Stimulated activated effector memory CD8-positive, alpha-beta T cell treated with anti-CD3 and anti-CD28 coated beads, Interleukin-12 subunit alpha, Interleukin-12 subunit beta, amount 100 ng/mL, for 72 hours (primary cell): ENCODE measurements around the gene SYT13.
"Not testable (repeated sequence)": the region's sequence is repeated elsewhere in the genome, so short reads cannot be mapped to it uniquely, and the experiment has no call there.

ENCODE experiments used
- ATAC-seq: fragments of 150-1000 bp; cut with Tn5 transposase; 2 replicates; pipeline ENCODE4 v1.10.0; 2021
- DNase-seq, 2 donors: peaks; one replicate each; pipeline ENCODE4 v3.0.0; 2021 to 2022; ENCODE audit warnings: low spot score in 2 of 2
- H3K27ac Mint-ChIP-seq: one replicate; pipeline ENCODE4 v1.8.0; 2022; ENCODE audit warnings: mild to moderate bottlenecking, mixed read lengths
- H3K36me3 Mint-ChIP-seq: one replicate; pipeline ENCODE4 v1.8.0; 2022; ENCODE audit warnings: mild to moderate bottlenecking, mixed read lengths
- H3K4me1 Mint-ChIP-seq: one replicate; pipeline ENCODE4 v1.8.0; 2022; ENCODE audit warnings: mixed read lengths
- H3K4me3 Mint-ChIP-seq: one replicate; pipeline ENCODE4 v1.8.0; 2022; ENCODE audit warnings: mild to moderate bottlenecking, mixed read lengths
- H3K9me3 Mint-ChIP-seq: one replicate; pipeline ENCODE4 v1.8.0; 2022; ENCODE audit warnings: mixed read lengths

The SYT13 gene

GRCh38 chr11:45293566-45294192, 7.5 kb upstream of the SYT13 start:
- H3K27ac Mint-ChIP-seq, H3K4me3 Mint-ChIP-seq, H3K9me3 Mint-ChIP-seq, H3K4me1 Mint-ChIP-seq, H3K36me3 Mint-ChIP-seq: not testable (repeated sequence)
- DNase-seq (peak; percentile 33 to 63), ATAC-seq (peak; percentile 86)

- no peaks in the 10 kb centered on the region for H3K4me1 Mint-ChIP-seq
- no peak overlapping the region for H3K27ac Mint-ChIP-seq
- no peaks in the 10 kb centered on the region for H3K9me3 Mint-ChIP-seq
- H3K4me3 Mint-ChIP-seq: no peak overlapping the region
- no peaks in the 10 kb centered on the region for H3K36me3 Mint-ChIP-seq
- no peak for ATAC-seq
- DNase-seq: no peak
These were observed 4.4 kb upstream of the SYT13 start for GRCh38 chr11:45290586-45290985.

GRCh38 chr11:45289369-45289768, 3.2 kb upstream of the SYT13 start:
- Mint-ChIP-seq H3K4me3 (no peak overlapping the region), H3K4me1 (no peaks in the 10 kb centered on the region), H3K27ac (no peak overlapping the region), H3K9me3 (no peaks in the 10 kb centered on the region), H3K36me3 (no peaks in the 10 kb centered on the region)
- ATAC-seq (no peak), DNase-seq (no peak)

- ATAC-seq (no peak), DNase-seq (no peak)
- H3K9me3 Mint-ChIP-seq: no peaks in the 10 kb centered on the region
- H3K27ac Mint-ChIP-seq: no peak overlapping the region
- H3K4me1 Mint-ChIP-seq: no peaks in the 10 kb centered on the region
- no peak overlapping the region for H3K4me3 Mint-ChIP-seq
- H3K36me3 Mint-ChIP-seq: no peaks in the 10 kb centered on the region
These were observed 2.2 kb upstream of the SYT13 start for GRCh38 chr11:45288339-45288738.

GRCh38 chr11:45287316-45287903, 1.3 kb upstream of the SYT13 start:
- Mint-ChIP-seq H3K36me3 (no peaks in the 10 kb centered on the region), H3K4me3 (no peak overlapping the region), H3K9me3 (no peaks in the 10 kb centered on the region), H3K27ac (no peak overlapping the region), H3K4me1 (no peaks in the 10 kb centered on the region)
- ATAC-seq (no peak), DNase-seq (no peak)

GRCh38 chr11:45285250-45285828, 802 bp downstream of the SYT13 start:
- Mint-ChIP-seq H3K4me3 (no peak overlapping the region), H3K36me3 (no peaks in the 10 kb centered on the region), H3K27ac (no peak overlapping the region), H3K4me1 (no peaks in the 10 kb centered on the region), H3K9me3 (no peaks in the 10 kb centered on the region)
- DNase-seq: no peak
- ATAC-seq: no peak

- ATAC-seq (no peak), DNase-seq (no peak)
- H3K27ac Mint-ChIP-seq: no peak overlapping the region
- H3K36me3 Mint-ChIP-seq: no peaks in the 10 kb centered on the region
- H3K4me1 Mint-ChIP-seq: no peaks in the 10 kb centered on the region
- H3K4me3 Mint-ChIP-seq: no peak overlapping the region
- H3K9me3 Mint-ChIP-seq: no peaks in the 10 kb centered on the region
These were observed 4.1 kb downstream of the SYT13 start for GRCh38 chr11:45282081-45282480.

GRCh38 chr11:45280449-45280848, 5.7 kb downstream of the SYT13 start:
- no peak for ATAC-seq
- H3K9me3 Mint-ChIP-seq: no peaks in the 10 kb centered on the region

GRCh38 chr11:45279645-45280044, 6.5 kb downstream of the SYT13 start:
- DNase-seq: no peak
- Mint-ChIP-seq H3K27ac (no peak overlapping the region), H3K36me3 (no peaks in the 10 kb centered on the region), H3K4me1 (no peaks in the 10 kb centered on the region), H3K4me3 (no peak overlapping the region), H3K9me3 (no peaks in the 10 kb centered on the region)
- ATAC-seq: no peak

More at GRCh38 chr11:45280449-45280848, 5.7 kb downstream of the SYT13 start:
- Mint-ChIP-seq H3K4me3 (no peak overlapping the region), H3K4me1 (no peaks in the 10 kb centered on the region), H3K27ac (no peak overlapping the region), H3K36me3 (no peaks in the 10 kb centered on the region)
- DNase-seq: no peak

GRCh38 chr11:45278714-45279113, 7.4 kb downstream of the SYT13 start:
- H3K9me3 Mint-ChIP-seq: no peaks in the 10 kb centered on the region
- no peak for ATAC-seq
- H3K27ac Mint-ChIP-seq: no peak overlapping the region
- DNase-seq: no peak
- no peak overlapping the region for H3K4me3 Mint-ChIP-seq
- H3K4me1 Mint-ChIP-seq: no peaks in the 10 kb centered on the region
- H3K36me3 Mint-ChIP-seq: no peaks in the 10 kb centered on the region

- ATAC-seq: no peak
- Mint-ChIP-seq H3K27ac (no peak overlapping the region), H3K4me3 (no peak overlapping the region)
These were observed 10.3 kb downstream of the SYT13 start for GRCh38 chr11:45275828-45276227.

GRCh38 chr11:45274206-45274605, 11.9 kb downstream of the SYT13 start:
- DNase-seq (no peak), ATAC-seq (no peak)
- H3K27ac Mint-ChIP-seq: no peak overlapping the region
- no peak overlapping the region for H3K4me3 Mint-ChIP-seq
- H3K4me1 Mint-ChIP-seq: no peaks in the 10 kb centered on the region
- H3K9me3 Mint-ChIP-seq: no peaks in the 10 kb centered on the region
- no peaks in the 10 kb centered on the region for H3K36me3 Mint-ChIP-seq

More at GRCh38 chr11:45275828-45276227, 10.3 kb downstream of the SYT13 start:
- H3K36me3 Mint-ChIP-seq: no peaks in the 10 kb centered on the region
- no peak for DNase-seq
- H3K9me3 Mint-ChIP-seq: no peaks in the 10 kb centered on the region
- no peaks in the 10 kb centered on the region for H3K4me1 Mint-ChIP-seq

- no peak for ATAC-seq
- H3K27ac Mint-ChIP-seq: no peak overlapping the region
- DNase-seq: no peak
- H3K4me1 Mint-ChIP-seq: no peaks in the 10 kb centered on the region
- no peaks in the 10 kb centered on the region for H3K36me3 Mint-ChIP-seq
- H3K9me3 Mint-ChIP-seq: no peaks in the 10 kb centered on the region
- no peak overlapping the region for H3K4me3 Mint-ChIP-seq
These were observed 12.6 kb downstream of the SYT13 start for GRCh38 chr11:45273509-45273908.

- H3K36me3 Mint-ChIP-seq: no peaks in the 10 kb centered on the region
- no peaks in the 10 kb centered on the region for H3K9me3 Mint-ChIP-seq
- no peak overlapping the region for H3K27ac Mint-ChIP-seq
- no peaks in the 10 kb centered on the region for H3K4me1 Mint-ChIP-seq
- ATAC-seq (no peak), DNase-seq (no peak)
- H3K4me3 Mint-ChIP-seq: no peak overlapping the region
These were observed 13.4 kb downstream of the SYT13 start for GRCh38 chr11:45272701-45273100.

GRCh38 chr11:45270946-45271716, 15.0 kb downstream of the SYT13 start:
- Mint-ChIP-seq H3K27ac (no peak overlapping the region), H3K4me1 (no peaks in the 10 kb centered on the region), H3K36me3 (no peaks in the 10 kb centered on the region), H3K9me3 (no peaks in the 10 kb centered on the region), H3K4me3 (no peak overlapping the region)
- ATAC-seq: no peak
- no peak for DNase-seq

- Mint-ChIP-seq H3K9me3 (no peaks in the 10 kb centered on the region), H3K4me3 (no peak overlapping the region), H3K27ac (no peak overlapping the region), H3K4me1 (no peaks in the 10 kb centered on the region), H3K36me3 (no peaks in the 10 kb centered on the region)
- no peak for DNase-seq
- ATAC-seq: no peak
These were observed 16.5 kb downstream of the SYT13 start for GRCh38 chr11:45269678-45270077.
